Vagina (tissue), 2 donors: ENCODE results near the gene CTNNA3.

Source experiments
- POLR2A ChIP-seq, 2 donors: fragments of 450-650 bp; IDR thresholded peaks; one replicate each; pipeline ENCODE4 v1.6.1; 2017; ENCODE audit warnings: antibody characterized with exemption in 2 of 2, mild to moderate bottlenecking in 2 of 2, moderate library complexity in 2 of 2
- POLR2AphosphoS5 ChIP-seq, 2 donors: sonication (generic); formaldehyde crosslinking; IDR thresholded peaks; one replicate each; pipeline ENCODE4 v1.9.0; 2017; ENCODE audit warnings: antibody characterized with exemption in 2 of 2, mild to moderate bottlenecking in 2 of 2, low read depth in 1 of 2; ENCODE audit not compliant: insufficient read depth in 1 of 2
- TF ChIP-seq, protein P1 (sequence below), 3 experiments: fragments of 450-650 bp in 2 of 3; fragments of 200-600 bp in 1 of 3; sonication (generic) in 1 of 3; IDR thresholded peaks; one replicate each; pipeline ENCODE4 v1.5.1; 2017 to 2019; ENCODE audit warnings: antibody characterized with exemption in 3 of 3, mild to moderate bottlenecking in 2 of 3, moderate library complexity in 2 of 3

DNA sequence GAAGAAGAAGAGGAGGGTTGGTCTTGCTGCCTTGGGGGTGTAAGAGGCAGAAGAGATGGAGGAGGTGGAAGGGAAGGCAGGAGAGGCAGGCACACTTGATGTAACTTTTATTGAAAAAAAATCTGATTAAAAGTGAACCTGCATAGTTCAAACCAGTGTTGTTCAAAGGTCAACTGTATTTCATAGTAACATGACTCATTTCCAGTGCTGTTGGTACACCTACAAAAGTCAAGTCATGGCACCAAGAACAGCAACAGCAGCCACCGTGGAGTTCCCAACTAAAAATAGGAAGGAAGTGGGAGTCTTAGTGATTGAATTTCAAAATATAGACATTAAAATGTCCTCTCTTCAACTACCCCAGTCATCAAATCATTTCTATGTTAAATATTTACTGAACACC is 88.5 kb downstream of the CTNNA3 start:
- TF ChIP-seq, protein P1, sequence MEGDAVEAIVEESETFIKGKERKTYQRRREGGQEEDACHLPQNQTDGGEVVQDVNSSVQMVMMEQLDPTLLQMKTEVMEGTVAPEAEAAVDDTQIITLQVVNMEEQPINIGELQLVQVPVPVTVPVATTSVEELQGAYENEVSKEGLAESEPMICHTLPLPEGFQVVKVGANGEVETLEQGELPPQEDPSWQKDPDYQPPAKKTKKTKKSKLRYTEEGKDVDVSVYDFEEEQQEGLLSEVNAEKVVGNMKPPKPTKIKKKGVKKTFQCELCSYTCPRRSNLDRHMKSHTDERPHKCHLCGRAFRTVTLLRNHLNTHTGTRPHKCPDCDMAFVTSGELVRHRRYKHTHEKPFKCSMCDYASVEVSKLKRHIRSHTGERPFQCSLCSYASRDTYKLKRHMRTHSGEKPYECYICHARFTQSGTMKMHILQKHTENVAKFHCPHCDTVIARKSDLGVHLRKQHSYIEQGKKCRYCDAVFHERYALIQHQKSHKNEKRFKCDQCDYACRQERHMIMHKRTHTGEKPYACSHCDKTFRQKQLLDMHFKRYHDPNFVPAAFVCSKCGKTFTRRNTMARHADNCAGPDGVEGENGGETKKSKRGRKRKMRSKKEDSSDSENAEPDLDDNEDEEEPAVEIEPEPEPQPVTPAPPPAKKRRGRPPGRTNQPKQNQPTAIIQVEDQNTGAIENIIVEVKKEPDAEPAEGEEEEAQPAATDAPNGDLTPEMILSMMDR (IDR thresholded peaks at IDR 0.05), result no peak
- TF ChIP-seq POLR2AphosphoS5 (IDR thresholded peaks at IDR 0.05; ENCODE audit: insufficient read depth in 1 of 2, low read depth in 1 of 2), result no peak
- no peak for TF ChIP-seq POLR2A (IDR thresholded peaks at IDR 0.05)
